HG03565 (cell line): ENCODE data around the gene YWHAG.
A peak's percentile ranks its signal among the peaks of the same experiment; 100 is the strongest.
"Not testable (repeated sequence)": the region's sequence is repeated elsewhere in the genome, so short reads cannot be mapped to it uniquely, and the experiment has no call there.

Experiments used
- ATAC-seq: cut with Tn5 transposase; IDR thresholded peaks from one replicate; pipeline ENCODE4 v1.9.1; 2021; ENCODE audit warnings: mild to moderate bottlenecking, moderate library complexity; ENCODE audit not compliant: unreplicated experiment

YWHAG gene

GRCh38 chr7:76300166-76300731 is 58.5 kb downstream of the YWHAG start:
- no peak for ATAC-seq

GRCh38 chr7:76296743-76297740 is 61.7 kb downstream of the YWHAG start:
- no peak for ATAC-seq

GRCh38 chr7:76294344-76295024 is 64.3 kb downstream of the YWHAG start:
- ATAC-seq, result no peak

GRCh38 chr7:76293407-76293901 is 65.3 kb downstream of the YWHAG start:
- ATAC-seq, result no peak

GRCh38 chr7:76292911-76293310 is 65.9 kb downstream of the YWHAG start:
- not testable (repeated sequence) for ATAC-seq

- ATAC-seq, result no peak
Observed at GRCh38 chr7:76292213-76292573, 66.6 kb downstream of the YWHAG start.

- peak; percentile 49 for ATAC-seq
Observed at GRCh38 chr7:76291351-76292212, 67.2 kb downstream of the YWHAG start.

- ATAC-seq, result not testable (repeated sequence)
Observed at GRCh38 chr7:76290847-76291350, 67.9 kb downstream of the YWHAG start.

- ATAC-seq, result no peak
Observed at GRCh38 chr7:76286842-76287403, 71.9 kb downstream of the YWHAG start.

GRCh38 chr7:76285604-76286374 is 73.0 kb downstream of the YWHAG start:
- ATAC-seq, result no peak

GRCh38 chr7:76283254-76284159 is 75.3 kb downstream of the YWHAG start:
- no peak for ATAC-seq

- ATAC-seq, result no peak
Observed at GRCh38 chr7:76282344-76283253, 76.2 kb downstream of the YWHAG start.

- ATAC-seq, result no peak
Observed at GRCh38 chr7:76281706-76282343, 77.0 kb downstream of the YWHAG start.

- no peak for ATAC-seq
Observed at GRCh38 chr7:76281006-76281705, 77.6 kb downstream of the YWHAG start.

- no peak for ATAC-seq
Observed at GRCh38 chr7:76280408-76280807, 78.4 kb downstream of the YWHAG start.

GRCh38 chr7:76278540-76278939 is 80.3 kb downstream of the YWHAG start:
- no peak for ATAC-seq
